H1 (cell line): ENCODE results near the gene SLC35D3. TPM values are rescaled to one million over a fixed set of nuclear protein-coding genes. Genes with fewer than 3 reads are reported as not detected.

Experiments used
- CTCF ChIA-PET: fragments of 300-600 bp; sonication (Branson Sonifier 250); formaldehyde crosslinking; loops from one replicate; lab custom pipeline; 2021; ENCODE audit not compliant: partially characterized antibody; lab: Charles Lee
- POLR2A ChIA-PET: fragments of 300-600 bp; sonication (Branson Sonifier 250); formaldehyde crosslinking; loops from one replicate; lab custom pipeline; 2021; ENCODE audit warnings: inconsistent platforms; ENCODE audit not compliant: partially characterized antibody; lab: Charles Lee
- DNase-seq, 2 experiments: peaks; one replicate each; pipeline versions ENCODE4 v3.0.0 to v3.0.0-alpha.2; 2010 to 2022; ENCODE audit warnings: low spot score in 2 of 2, low read depth in 1 of 2, mixed read lengths in 1 of 2
- FAIRE-seq: peaks from 2 replicates; lab custom pipeline; 2011; peaks lifted over from hg19 to GRCh38; lab: Jason Lieb, UNC
- H2AFZ ChIP-seq: 2 replicates; pipeline ENCODE4 v1.8.1; 2012; ENCODE audit warnings: low read length, inconsistent platforms
- H2AK5ac ChIP-seq: 2 replicates; pipeline ENCODE4 v1.6.1; 2013; ENCODE audit warnings: low read depth, low read length
- H2BK120ac ChIP-seq: replicated peaks from 2 replicates; pipeline ENCODE3; 2013; ENCODE audit warnings: low read depth, low read length, inconsistent platforms
- H2BK12ac ChIP-seq: 2 replicates; pipeline ENCODE4 v1.6.1; 2013; ENCODE audit warnings: low read depth, low read length
- H2BK15ac ChIP-seq: 2 replicates; pipeline ENCODE4 v1.6.1; 2013; ENCODE audit warnings: low read length
- H2BK20ac ChIP-seq: 2 replicates; pipeline ENCODE4 v1.6.1; 2013; ENCODE audit warnings: low read length
- H2BK5ac ChIP-seq: 2 replicates; pipeline ENCODE4 v1.6.1; 2013; ENCODE audit warnings: low read depth, low read length
- H3K14ac ChIP-seq: 2 replicates; pipeline ENCODE4 v1.6.1; 2013; ENCODE audit warnings: inconsistent platforms; ENCODE audit not compliant: insufficient read length
- H3K18ac ChIP-seq: 2 replicates; pipeline ENCODE4 v1.6.1; 2013; ENCODE audit warnings: low read length; ENCODE audit errors: extremely low read depth
- H3K23ac ChIP-seq: 2 replicates; pipeline ENCODE4 v1.6.1; 2013; ENCODE audit warnings: inconsistent platforms; ENCODE audit not compliant: insufficient read length
- H3K23me2 ChIP-seq: 2 replicates; pipeline ENCODE4 v1.6.1; 2013; ENCODE audit warnings: low read depth, low read length
- H3K27ac ChIP-seq: 2 replicates; pipeline ENCODE4 v1.6.1; 2011; ENCODE audit warnings: low read depth, low read length, inconsistent platforms
- H3K27me3 ChIP-seq, 4 experiments: replicated peaks in 1 of 4; 1 replicate in 1 of 4; 2 replicates in 3 of 4; pipeline versions ENCODE4 v1.6.1 to v1.8.1; 2011 to 2013; ENCODE audit warnings: low read length in 3 of 4, mild to moderate bottlenecking in 3 of 4, inconsistent platforms in 2 of 4, mixed read lengths in 2 of 4, moderate library complexity in 1 of 4; ENCODE audit not compliant: control insufficient read depth in 3 of 4, insufficient read depth in 3 of 4; ENCODE audit errors: extremely low read depth in 1 of 4
- H3K36me3 ChIP-seq, 4 experiments: 2 replicates each; pipeline versions ENCODE4 v1.6.1 to v1.8.1; 2011 to 2013; ENCODE audit warnings: mild to moderate bottlenecking in 4 of 4, low read length in 3 of 4, moderate library complexity in 2 of 4, control low read depth in 1 of 4, inconsistent platforms in 1 of 4; ENCODE audit not compliant: insufficient read depth in 4 of 4, control insufficient read depth in 2 of 4
- H3K4ac ChIP-seq: replicated peaks from 2 replicates; pipeline ENCODE3; 2013; ENCODE audit warnings: low read length, low read depth, mixed read lengths, inconsistent platforms; ENCODE audit not compliant: insufficient read length
- H3K4me1 ChIP-seq, 4 experiments: replicated peaks in 1 of 4; 1 replicate in 1 of 4; 2 replicates in 3 of 4; pipeline versions ENCODE4 v1.6.1 to v1.8.1; 2011 to 2013; ENCODE audit warnings: low read length in 3 of 4, inconsistent platforms in 2 of 4, mixed read lengths in 1 of 4; ENCODE audit not compliant: insufficient read depth in 4 of 4, control insufficient read depth in 3 of 4
- H3K4me2 ChIP-seq, 2 experiments: 2 replicates each; pipeline versions ENCODE4 v1.6.1 to v1.8.1; 2011 to 2013; ENCODE audit warnings: low read depth in 2 of 2, low read length in 2 of 2, control low read depth in 1 of 2, inconsistent platforms in 1 of 2, mild to moderate bottlenecking in 1 of 2; ENCODE audit not compliant: insufficient read depth in 1 of 2
- H3K4me3 ChIP-seq, 4 experiments: fragments of 200-600, 300-600 bp in 1 of 4; sonication (generic), shearing (Covaris generic), sonication (Bioruptor Twin) in 1 of 4; 2 replicates each; pipeline versions ENCODE4 v1.5.1 to v1.8.1; 2011 to 2016; ENCODE audit warnings: low read length in 4 of 4, low read depth in 3 of 4, control low read depth in 2 of 4, inconsistent platforms in 2 of 4, mild to moderate bottlenecking in 2 of 4, mixed read lengths in 1 of 4, moderate library complexity in 1 of 4; ENCODE audit not compliant: insufficient read depth in 2 of 4; ENCODE audit errors: extremely low read depth in 1 of 4
- H3K56ac ChIP-seq: replicated peaks from 2 replicates; pipeline ENCODE3; 2013; ENCODE audit warnings: low read depth, mild to moderate bottlenecking, mixed read lengths, low read length, inconsistent platforms; ENCODE audit not compliant: insufficient read length
- H3K79me1 ChIP-seq: 2 replicates; pipeline ENCODE4 v1.6.1; 2013; ENCODE audit warnings: low read depth, low read length, control low read depth
- H3K79me2 ChIP-seq, 2 experiments: 2 replicates each; pipeline versions ENCODE4 v1.6.1 to v1.8.1; 2012 to 2013; ENCODE audit warnings: low read length in 2 of 2, mild to moderate bottlenecking in 2 of 2, inconsistent platforms in 1 of 2; ENCODE audit not compliant: insufficient read depth in 2 of 2, control insufficient read depth in 1 of 2
- H3K9ac ChIP-seq, 4 experiments: replicated peaks in 1 of 4; 1 replicate in 1 of 4; 2 replicates in 3 of 4; pipeline versions ENCODE4 v1.6.1 to v1.8.1; 2011 to 2013; ENCODE audit warnings: low read depth in 3 of 4, low read length in 3 of 4, control low read depth in 2 of 4, mild to moderate bottlenecking in 2 of 4, moderate library complexity in 2 of 4, inconsistent platforms in 1 of 4; ENCODE audit errors: extremely low read depth in 1 of 4
- H3K9me3 ChIP-seq, 2 experiments: 2 replicates each; pipeline versions ENCODE4 v1.6.1 to v1.8.1; 2012 to 2013; ENCODE audit warnings: mild to moderate bottlenecking in 2 of 2, moderate library complexity in 2 of 2, control low read depth in 1 of 2, inconsistent platforms in 1 of 2, low read depth in 1 of 2, low read length in 1 of 2, mixed read lengths in 1 of 2; ENCODE audit not compliant: insufficient read depth in 2 of 2
- H4K20me1 ChIP-seq, 2 experiments: replicated peaks in 1 of 2; 2 replicates each; pipeline versions ENCODE3 to v1.8.1; 2011 to 2013; ENCODE audit warnings: inconsistent platforms in 2 of 2, low read length in 2 of 2, mild to moderate bottlenecking in 1 of 2; ENCODE audit not compliant: insufficient read depth in 2 of 2, control insufficient read depth in 1 of 2
- H4K5ac ChIP-seq: 2 replicates; pipeline ENCODE4 v1.6.1; 2013; ENCODE audit warnings: low read length, low read depth, mixed read lengths, inconsistent platforms; ENCODE audit not compliant: insufficient read length
- H4K8ac ChIP-seq: 2 replicates; pipeline ENCODE4 v1.8.0; 2013; ENCODE audit warnings: mild to moderate bottlenecking, moderate library complexity, low read length, inconsistent platforms; ENCODE audit not compliant: insufficient read depth; ENCODE audit errors: extremely low read depth
- H4K91ac ChIP-seq: replicated peaks from 2 replicates; pipeline ENCODE3; 2013; ENCODE audit warnings: low read length, mixed read lengths, inconsistent platforms; ENCODE audit not compliant: insufficient read length
- BACH1 ChIP-seq: IDR thresholded peaks from 2 replicates; pipeline ENCODE4 v1.6.1; 2012; ENCODE audit warnings: low read length, improper control_type of control experiment
- EP300 ChIP-seq, 2 experiments: IDR thresholded peaks; 1 replicate in 1 of 2; 2 replicates in 1 of 2; pipeline ENCODE4 v1.6.1; 2011 to 2012; ENCODE audit warnings: low read depth in 2 of 2, low read length in 2 of 2, mild to moderate bottlenecking in 2 of 2, borderline replicate concordance in 1 of 2, inconsistent platforms in 1 of 2, moderate library complexity in 1 of 2
- KDM1A ChIP-seq: fragments of 200-600, 300-600 bp; sonication (generic); IDR thresholded peaks from 2 replicates; pipeline ENCODE4 v1.7.1; 2016; ENCODE audit warnings: mild to moderate bottlenecking, low read length, borderline replicate concordance
- KDM4A ChIP-seq: IDR thresholded peaks from one replicate; pipeline ENCODE4 v1.7.1; 2012; ENCODE audit warnings: low read depth, mild to moderate bottlenecking, moderate library complexity, low read length, inconsistent platforms; ENCODE audit not compliant: severe bottlenecking
- RNF2 ChIP-seq: fragments of 200-900, 300-1000 bp; sonication (generic); IDR thresholded peaks from 2 replicates; pipeline ENCODE4 v1.7.1; 2016; ENCODE audit warnings: borderline replicate concordance, low read depth, mild to moderate bottlenecking, antibody characterized with exemption, low read length; ENCODE audit not compliant: poor library complexity, severe bottlenecking; ENCODE audit errors: missing control alignments
- SAP30 ChIP-seq: fragments of 300-600 bp; sonication (generic); IDR thresholded peaks from 2 replicates; pipeline ENCODE4 v1.7.1; 2012; ENCODE audit warnings: low read length, moderate library complexity, mild to moderate bottlenecking, inconsistent platforms; ENCODE audit not compliant: insufficient read depth, insufficient replicate concordance
- SP1 ChIP-seq: IDR thresholded peaks from 2 replicates; pipeline ENCODE4 v1.6.1; 2011; ENCODE audit warnings: low read depth, low read length
- SP2 ChIP-seq: IDR thresholded peaks from 2 replicates; pipeline ENCODE4 v1.6.1; 2012; ENCODE audit warnings: mild to moderate bottlenecking, low read length, inconsistent platforms
- TAF7 ChIP-seq: optimal IDR thresholded peaks from 2 replicates; pipeline ENCODE3; 2011; ENCODE audit warnings: low read depth, mild to moderate bottlenecking, inconsistent platforms, low read length, moderate library complexity, borderline replicate concordance
- TEAD4 ChIP-seq: IDR thresholded peaks from 2 replicates; pipeline ENCODE4 v1.6.1; 2012; ENCODE audit warnings: low read depth, low read length, inconsistent platforms, mixed read lengths
- WGBS, 2 experiments: shearing (Covaris generic) in 1 of 2; methylation state at CpG; one replicate each; pipeline versions ENCODE4 v1.1.6 to v1.1.7; 2013 to 2015; ENCODE audit warnings: low lambda C conversion rate in 2 of 2, mixed read lengths in 2 of 2, inconsistent platforms in 1 of 2, low coverage in 1 of 2, missing lambda C conversion rate in 1 of 2; ENCODE audit not compliant: insufficient replicate concordance in 2 of 2, insufficient coverage in 1 of 2, insufficient read length in 1 of 2; ENCODE audit errors: extremely low coverage in 1 of 2, missing lambda C conversion rate in 1 of 2; 5-methylcytosine and 5-hydroxymethylcytosine counted together
- polyA plus RNA-seq, 7 experiments: library from polyadenylated mRNA; depleted of rRNA in 3 of 7; stranded (reverse) in 5 of 7; unstranded in 2 of 7; fragments of >200 nt in 5 of 7; fragments of 200-250 nt in 2 of 7; gene quantifications; 1 replicate in 5 of 7; 2 replicates in 1 of 7; 4 replicates in 1 of 7; pipeline versions ENCODE4 v1.2.1 to v1.2.3, GENCODE V29; 2011 to 2013; ENCODE audit warnings: missing spikeins in 2 of 7, mixed read lengths in 2 of 7
- total RNA-seq: library from RNA; stranded (reverse); fragmentation: NEBNext Ultra II Directional; extraction: Animal tissue kit (Norgen Biotek cat#: 25700); gene quantifications from 2 replicates; pipeline ENCODE4 v1.2.1, GENCODE V29; 2021

The SLC35D3 gene
- total and polyA plus RNA-seq, 2 of the 8 experiments (the other 6 are each of a cell fraction or from before 2014, with no cell fraction given): 0.27 to 0.39 TPM

DNA sequence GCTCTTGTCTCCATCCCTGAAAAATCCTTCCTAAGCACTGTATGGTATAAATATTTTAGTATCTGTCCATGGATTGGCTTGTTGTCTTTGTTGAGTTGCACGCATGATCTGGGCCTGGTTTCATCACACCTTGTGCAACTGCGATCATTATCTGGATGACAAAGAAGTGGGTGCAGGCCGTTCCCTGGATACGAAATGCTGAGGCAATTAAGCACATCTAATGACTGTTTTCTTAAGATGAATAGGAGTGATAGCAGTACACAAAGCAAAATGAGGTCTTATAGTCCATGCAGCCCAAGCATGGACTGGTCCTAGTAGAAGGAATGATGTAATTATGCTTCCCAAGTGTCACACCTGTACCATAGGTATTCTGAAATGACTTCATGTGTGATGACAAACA lies 47.8 kb downstream of the SLC35D3 start:
- H2BK15ac ChIP-seq: no peak overlapping the region
- no peak overlapping the region for H2BK5ac ChIP-seq
- no peak overlapping the region for H3K56ac ChIP-seq
- no peak overlapping the region for H2AK5ac ChIP-seq
- no peaks in the 10 kb centered on the region for H3K79me1 ChIP-seq
- no peak for FAIRE-seq
- H3K4me2 ChIP-seq: no peak overlapping the region
- no peaks in the 10 kb centered on the region for H3K9me3 ChIP-seq
- no peak overlapping the region for H4K8ac ChIP-seq
- no peaks in the 10 kb centered on the region for H3K27me3 ChIP-seq
- H2BK120ac ChIP-seq: no peak overlapping the region
- no peaks in the 10 kb centered on the region for H3K4me1 ChIP-seq
- ChIA-PET POLR2A (no interaction called here), CTCF (interaction anchor here (0.6 to 5.9 kb wide), 7 partner anchors 8 to 363 kb away, joined by 3 to 69 read pairs (median 4); no protein-coding TSS in a partner anchor)
- no peak overlapping the region for H3K4me3 ChIP-seq
- no peaks in the 10 kb centered on the region for H4K20me1 ChIP-seq
- peak overlapping the region; percentile 43; the same call in 1 of the 2 replicates for H2AFZ ChIP-seq
- no peaks in the 10 kb centered on the region for H3K36me3 ChIP-seq
- H3K23me2 ChIP-seq: no peaks in the 10 kb centered on the region
- H3K14ac ChIP-seq: no peak overlapping the region
- H2BK12ac ChIP-seq: no peak overlapping the region
- no peak overlapping the region for H3K23ac ChIP-seq
- H4K5ac ChIP-seq: no peak overlapping the region
- H3K27ac ChIP-seq: no peak overlapping the region
- 96% methylated on average over 4 of the region's 4 CpGs; no CpG with 5 or more reads in 1 of the 2 experiments for WGBS, 2 experiments
- no peak overlapping the region for H3K9ac ChIP-seq
- no peaks in the 10 kb centered on the region for H3K79me2 ChIP-seq
- H3K4ac ChIP-seq: no peak overlapping the region
- no peak for DNase-seq
- no peak overlapping the region for H4K91ac ChIP-seq
- H3K18ac ChIP-seq: no peak overlapping the region
- 0 out of 2 replicates have a peak overlapping the region, but pooled peaks have one; percentile 21 for H2BK20ac ChIP-seq
- no peak for TF ChIP-seq TEAD4
- no peak for TF ChIP-seq KDM1A
- TF ChIP-seq EP300 (IDR thresholded peaks at IDR 0.05; ENCODE audit: borderline replicate concordance in 1 of 2, low read depth in 2 of 2, low read length in 2 of 2): no peak
- TF ChIP-seq SAP30: no peak
- TF ChIP-seq SP1: no peak
- TF ChIP-seq SP2: no peak
- TF ChIP-seq KDM4A: no peak
- TF ChIP-seq TAF7: no peak
- no peak for TF ChIP-seq RNF2
- no peak for TF ChIP-seq BACH1
